K562 (cell line): ENCODE measurements around the gene TLDC2. TPM values are rescaled to one million over a fixed set of nuclear protein-coding genes. Genes with fewer than 3 reads are reported as not detected.

Source experiments
- ATAC-seq: fragments of 200-7000 bp; cut with Tn5 transposase; 3 replicates; pipeline ENCODE4 v1.9.1; 2020; ENCODE audit warnings: moderate library complexity
- BruUV-seq: library from RNA; stranded (reverse); fragments of 400-500 nt; replicated peaks from 2 replicates; lab custom pipeline; 2021; lab: Mats Ljungman, UMichigan
- CTCF ChIA-PET: fragments of 300-600 bp; formaldehyde crosslinking; extraction: SDS; loops from one replicate; lab custom pipeline; 2021; ENCODE audit warnings: low intra/inter-chr PET ratio; lab: Yijun Ruan, JAX
- POLR2A ChIA-PET: fragments of 300-600, 350-650 bp; sonication (Branson Sonifier 250); formaldehyde crosslinking; extraction: SDS; loops from one replicate; lab custom pipeline; 2021; ENCODE audit warnings: antibody characterized with exemption, inconsistent platforms; lab: Yijun Ruan, JAX
- DNase-seq, 4 experiments: peaks; one replicate each; pipeline versions ENCODE4 v3.0.0 to v3.0.0-alpha.2; 2011 to 2018; ENCODE audit warnings: low spot score in 3 of 4, mixed read lengths in 3 of 4; ENCODE audit errors: extremely low read depth in 1 of 4
- FAIRE-seq: peaks from 2 replicates; lab custom pipeline; 2011; peaks lifted over from hg19 to GRCh38; lab: Jason Lieb, UNC
- H2AFZ ChIP-seq: 2 replicates; pipeline ENCODE4 v1.6.0; 2011; ENCODE audit warnings: low read depth, low read length, control low read depth, inconsistent platforms
- H3K27ac ChIP-seq: fragments of 200-600 bp; 3 replicates; pipeline ENCODE4 v1.8.0; 2011; ENCODE audit warnings: low read depth, mild to moderate bottlenecking, control low read depth, inconsistent platforms, low read length, moderate library complexity, mixed read lengths; ENCODE audit errors: extremely low read depth
- H3K27me3 ChIP-seq, 2 experiments: fragments of 300-600 bp in 1 of 2; 2 replicates in 1 of 2; 3 replicates in 1 of 2; pipeline versions ENCODE4 v1.6.0 to v1.8.0; 2011; ENCODE audit warnings: inconsistent platforms in 2 of 2, low read length in 2 of 2, mild to moderate bottlenecking in 1 of 2, mixed read lengths in 1 of 2, moderate library complexity in 1 of 2; ENCODE audit not compliant: control insufficient read depth in 2 of 2, insufficient read depth in 2 of 2
- H3K36me3 ChIP-seq: fragments of 300-600 bp; 3 replicates; pipeline ENCODE4 v1.8.0; 2011; ENCODE audit warnings: mild to moderate bottlenecking, low read length, inconsistent platforms; ENCODE audit not compliant: control insufficient read depth, insufficient read depth
- H3K4me1 ChIP-seq, 2 experiments: fragments of 200-600 bp in 1 of 2; replicated peaks in 1 of 2; 2 replicates in 1 of 2; 3 replicates in 1 of 2; pipeline versions ENCODE4 v1.5.1 to v1.8.0; 2011; ENCODE audit warnings: inconsistent platforms in 2 of 2, low read length in 2 of 2, mild to moderate bottlenecking in 1 of 2, mixed read lengths in 1 of 2, moderate library complexity in 1 of 2; ENCODE audit not compliant: control insufficient read depth in 2 of 2, insufficient read depth in 2 of 2
- H3K4me2 ChIP-seq: 2 replicates; pipeline ENCODE4 v1.6.1; 2011; ENCODE audit warnings: low read length, control low read depth, inconsistent platforms, mixed read lengths; ENCODE audit not compliant: insufficient read depth
- H3K4me3 ChIP-seq: fragments of 200-600 bp; sonication (generic), shearing (Covaris generic); 2 replicates; pipeline ENCODE4 v1.5.1; 2016; ENCODE audit warnings: control low read depth, inconsistent platforms
- H3K79me2 ChIP-seq: fragments of 200-600 bp; 3 replicates; pipeline ENCODE4 v1.8.0; 2011; ENCODE audit warnings: low read length, inconsistent platforms; ENCODE audit not compliant: control insufficient read depth, insufficient read depth
- H3K9ac ChIP-seq, 2 experiments: 2 replicates each; pipeline versions ENCODE4 v1.6.0 to v1.6.1; 2011; ENCODE audit warnings: low read depth in 2 of 2, low read length in 2 of 2, control low read depth in 1 of 2, inconsistent platforms in 1 of 2, mild to moderate bottlenecking in 1 of 2, mixed read lengths in 1 of 2; ENCODE audit not compliant: insufficient read depth in 1 of 2
- H3K9me1 ChIP-seq: one replicate; pipeline ENCODE4 v1.6.0; 2011; ENCODE audit warnings: inconsistent platforms, mild to moderate bottlenecking, low read length, moderate library complexity; ENCODE audit not compliant: control insufficient read depth, insufficient read depth
- H3K9me3 ChIP-seq: replicated peaks from 2 replicates; pipeline ENCODE4 v1.5.1; 2011; ENCODE audit warnings: low read depth, low read length, inconsistent platforms; ENCODE audit not compliant: control insufficient read depth, insufficient read depth
- H4K20me1 ChIP-seq: replicated peaks from 2 replicates; pipeline ENCODE4 v1.6.1; 2011; ENCODE audit warnings: low read length, inconsistent platforms, mixed read lengths; ENCODE audit not compliant: control insufficient read depth, insufficient read depth
- ARID1B ChIP-seq: fragments of 450-650 bp; IDR thresholded peaks from 2 replicates; pipeline ENCODE4 v1.6.1; 2016; ENCODE audit warnings: antibody characterized with exemption, mild to moderate bottlenecking, inconsistent platforms
- BRCA1 ChIP-seq, 2 experiments: fragments of 450-650 bp in 1 of 2; sonication (generic) in 1 of 2; formaldehyde crosslinking in 1 of 2; IDR thresholded peaks; 2 replicates each; pipeline versions ENCODE4 v1.5.0 to v1.6.1; 2017 to 2020; ENCODE audit warnings: mild to moderate bottlenecking in 1 of 2, missing genetic modification reagents in 1 of 2
- CHD4 ChIP-seq: fragments of 200-600 bp; sonication (generic); IDR thresholded peaks from 3 replicates; pipeline ENCODE4 v1.6.1; 2012; ENCODE audit warnings: low read depth, mild to moderate bottlenecking, mixed read lengths, low read length, inconsistent platforms; ENCODE audit not compliant: insufficient read depth, insufficient replicate concordance, poor library complexity, severe bottlenecking
- MED1 ChIP-seq: sonication (generic); formaldehyde crosslinking; IDR thresholded peaks from 2 replicates; pipeline ENCODE4 v1.8.1; 2023; ENCODE audit warnings: missing genetic modification reagents, borderline replicate concordance
- MTF1 ChIP-seq: fragments of 250-450 bp; sonication (Bioruptor Pico); IDR thresholded peaks from 2 replicates; pipeline ENCODE4 v1.9.0; 2021; ENCODE audit warnings: moderate library complexity, mild to moderate bottlenecking, inconsistent platforms, borderline replicate concordance
- MXI1 ChIP-seq: IDR thresholded peaks from 2 replicates; pipeline ENCODE4 v1.6.1; 2011; ENCODE audit warnings: low read depth, mild to moderate bottlenecking, improper control_type of control experiment, low read length
- NFE2 ChIP-seq: IDR thresholded peaks from 2 replicates; pipeline ENCODE4 v1.6.1; 2014; ENCODE audit warnings: antibody characterized with exemption, low read depth
- PHB2 ChIP-seq: fragments of 450-650 bp; IDR thresholded peaks from 2 replicates; pipeline ENCODE4 v1.6.1; 2017; ENCODE audit warnings: low read depth
- RBM14 ChIP-seq: fragments of 200-400 bp; formaldehyde crosslinking; IDR thresholded peaks from 2 replicates; pipeline ENCODE4 v1.6.1; 2018; ENCODE audit warnings: low read depth, mild to moderate bottlenecking, low read length, moderate library complexity, borderline replicate concordance; ENCODE audit not compliant: insufficient read depth
- SAP30 ChIP-seq: fragments of 200-600 bp; sonication (generic); IDR thresholded peaks from 2 replicates; pipeline ENCODE4 v1.6.1; 2012; ENCODE audit warnings: borderline replicate concordance, low read depth, mild to moderate bottlenecking, moderate library complexity, low read length, control low read depth, inconsistent platforms; ENCODE audit not compliant: insufficient read depth, poor library complexity, severe bottlenecking
- SMAD2 ChIP-seq: fragments of 150-350 bp; IDR thresholded peaks from 2 replicates; pipeline ENCODE4 v1.6.1; 2014; ENCODE audit warnings: low read depth, mild to moderate bottlenecking, low read length
- TARDBP ChIP-seq: fragments of 450-650 bp; IDR thresholded peaks from 2 replicates; pipeline ENCODE4 v1.6.1; 2016
- ZFP30 ChIP-seq: fragments of 250-450 bp; sonication (Bioruptor Pico); IDR thresholded peaks from 2 replicates; pipeline ENCODE4 v1.8.0; 2022; ENCODE audit warnings: moderate library complexity, mild to moderate bottlenecking, inconsistent platforms, borderline replicate concordance
- ZNF133 ChIP-seq: fragments of 250-450 bp; sonication (Bioruptor Pico); IDR thresholded peaks from 2 replicates; pipeline ENCODE4 v1.4.0; 2020; ENCODE audit warnings: mild to moderate bottlenecking
- ZNF232 ChIP-seq: sonication (generic); formaldehyde crosslinking; IDR thresholded peaks from 2 replicates; pipeline ENCODE4 v1.8.0; 2022; ENCODE audit warnings: mild to moderate bottlenecking, missing genetic modification reagents
- ZNF444 ChIP-seq: fragments of 250-450 bp; sonication (Bioruptor Pico); IDR thresholded peaks from 2 replicates; pipeline ENCODE4 v1.4.0; 2020; ENCODE audit warnings: mild to moderate bottlenecking, moderate library complexity
- ZNF561 ChIP-seq: fragments of 450-650 bp; formaldehyde crosslinking; conservative IDR thresholded peaks from 2 replicates; pipeline ENCODE4 v1.4.0; 2020; ENCODE audit warnings: mild to moderate bottlenecking, moderate library complexity
- ZNF639 ChIP-seq, 2 experiments: fragments of 200-800 bp in 1 of 2; sonication (Bioruptor generic) in 1 of 2; sonication (generic) in 1 of 2; formaldehyde crosslinking in 1 of 2; IDR thresholded peaks in 1 of 2; conservative IDR thresholded peaks in 1 of 2; 2 replicates each; pipeline versions ENCODE4 v1.5.0 to v1.6.1; 2016 to 2020; ENCODE audit warnings: missing compliant biosample characterization in 1 of 2, missing genetic modification characterization in 1 of 2, missing genetic modification reagents in 1 of 2
- ZSCAN29 ChIP-seq: fragments of 450-650 bp; IDR thresholded peaks from 2 replicates; pipeline ENCODE4 v1.6.1; 2017
- in situ Hi-C: fragments of 300-500 bp; cut with MboI; formaldehyde crosslinking; loops from 4 replicates; pipeline ENCODE4 v1.15.0; 2018; ENCODE audit warnings: inconsistent platforms, mixed read lengths
- intact Hi-C: fragments of 100-400 bp; cut with micrococcal nuclease; formaldehyde crosslinking; loops from 2 replicates; pipeline ENCODE4 v1.14.2; 2022
- polyA plus RNA-seq, 8 experiments: library from polyadenylated mRNA; depleted of rRNA in 4 of 8; stranded (reverse) in 5 of 8; unstranded in 3 of 8; fragments of >200 nt; fragmentation: Nextera tagmentation in 2 of 8; fragmentation: Illumina TruSeq in 1 of 8; extraction: Ambion mirVana in 2 of 8; extraction: Trizol in 1 of 8; gene quantifications; 2 replicates each; pipeline versions ENCODE4 v1.2.1 to v1.2.3, GENCODE V29; 2011 to 2014; ENCODE audit warnings: inconsistent platforms in 1 of 8, missing spikeins in 1 of 8
- total RNA-seq, 7 experiments: library from RNA; depleted of rRNA in 6 of 7; stranded (reverse); fragments of >200 nt in 6 of 7; fragmentation: Illumina TruSeq in 2 of 7; extraction: Trizol in 2 of 7; gene quantifications; 2 replicates each; pipeline versions ENCODE4 v1.2.1 to v1.2.3, GENCODE V29; 2011 to 2021; ENCODE audit warnings: low replicate concordance in 1 of 7
- TF ChIP-seq, protein P1 (sequence below): fragments of 250-450 bp; sonication (Bioruptor Pico); IDR thresholded peaks from 2 replicates; pipeline ENCODE4 v1.5.0; 2020; ENCODE audit warnings: mild to moderate bottlenecking

TLDC2 gene
- total and polyA plus RNA-seq, 9 of the 15 experiments (the other 6 are each of a cell fraction or from before 2014, with no cell fraction given): not detected

- intact Hi-C loops (no loop called here), in situ Hi-C loops (no loop called here)
- Histone ChIP-seq H3K4me1 (peaks cover 0 to 10% of the 10 kb centered on the region in 2 experiments; a peak in 2 of 5 replicates), H3K4me3 (no peak overlapping the region), H3K36me3 (peaks cover 15% of the 10 kb centered on the region), H3K27me3 (no peaks in the 10 kb centered on the region), H3K9ac (no peak overlapping the region), H3K9me1 (no peaks in the 10 kb centered on the region), H4K20me1 (no peaks in the 10 kb centered on the region), H3K4me2 (no peak overlapping the region), H3K27ac (no peak overlapping the region), H3K9me3 (no peaks in the 10 kb centered on the region), H3K79me2 (no peaks in the 10 kb centered on the region), H2AFZ (no peak overlapping the region)
- TF ChIP-seq NFE2 (no peak), ZNF444 (CRISPR knock-in tag) (no peak), SMAD2 (no peak), ZNF133 (no peak), SAP30 (no peak), MED1 (no peak), ZNF639 (CRISPR knock-in tag; conservative IDR thresholded peaks at IDR 0.05 in 1 of 2, IDR thresholded peaks at IDR 0.05 in 1 of 2) (no peak), ZSCAN29 (no peak), ZNF561 (CRISPR knock-in tag) (no peak), TARDBP (no peak), MXI1 (no peak), MTF1 (CRISPR knock-in tag) (no peak), RBM14 (no peak), ARID1B (no peak), ZNF232 (CRISPR knock-in tag) (no peak), ZFP30 (CRISPR knock-in tag) (no peak), BRCA1 (IDR thresholded peaks at IDR 0.05) (no peak), BRCA1 (CRISPR knock-in tag; IDR thresholded peaks at IDR 0.05) (no peak), CHD4 (no peak), PHB2 (no peak)
- TF ChIP-seq, protein P1, sequence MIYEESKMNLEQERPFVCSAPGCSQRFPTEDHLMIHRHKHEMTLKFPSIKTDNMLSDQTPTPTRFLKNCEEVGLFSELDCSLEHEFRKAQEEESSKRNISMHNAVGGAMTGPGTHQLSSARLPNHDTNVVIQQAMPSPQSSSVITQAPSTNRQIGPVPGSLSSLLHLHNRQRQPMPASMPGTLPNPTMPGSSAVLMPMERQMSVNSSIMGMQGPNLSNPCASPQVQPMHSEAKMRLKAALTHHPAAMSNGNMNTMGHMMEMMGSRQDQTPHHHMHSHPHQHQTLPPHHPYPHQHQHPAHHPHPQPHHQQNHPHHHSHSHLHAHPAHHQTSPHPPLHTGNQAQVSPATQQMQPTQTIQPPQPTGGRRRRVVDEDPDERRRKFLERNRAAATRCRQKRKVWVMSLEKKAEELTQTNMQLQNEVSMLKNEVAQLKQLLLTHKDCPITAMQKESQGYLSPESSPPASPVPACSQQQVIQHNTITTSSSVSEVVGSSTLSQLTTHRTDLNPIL (CRISPR knock-in tag): no peak
- no peak for ATAC-seq
- no peak for FAIRE-seq
- no TSS peak for BruUV-seq
- no peak for DNase-seq
- ChIA-PET POLR2A (interaction anchor here (1.4 kb wide), 1 partner anchor 13 kb away, joined by 4 read pairs; no protein-coding TSS in a partner anchor), CTCF (no interaction called here)
These were observed 61.4 kb downstream of the TLDC2 start for GRCh38 chr20:36937402-36937770.
